ENCODE results near the gene LILRB2.

LILRB2 gene

GRCh38 chr19:54316746-54317107 is 35.8 kb upstream of the LILRB2 start:
- H3K27me3 ChIP-seq (ENCODE audit: control insufficient read depth, insufficient read depth, low read length) = no peaks in the 10 kb centered on the region
- H3K4me3 ChIP-seq (ENCODE audit: low read length) = no peak overlapping the region
- H3K4me1 ChIP-seq (ENCODE audit: control insufficient read depth, insufficient read depth, low read length) = no peaks in the 10 kb centered on the region
- H3K9ac ChIP-seq (ENCODE audit: low read length) = no peak overlapping the region
- no peak overlapping the region for H3K27ac ChIP-seq (ENCODE audit: low read depth, low read length)
- H3K36me3 ChIP-seq (ENCODE audit: control insufficient read depth, insufficient read depth, low read length) = no peaks in the 10 kb centered on the region

- Histone ChIP-seq H3K4me3 (ENCODE audit: low read length) (no peak overlapping the region), H3K27me3 (ENCODE audit: control insufficient read depth, insufficient read depth, low read length) (no peaks in the 10 kb centered on the region), H3K9ac (ENCODE audit: low read length) (no peak overlapping the region), H3K36me3 (ENCODE audit: control insufficient read depth, insufficient read depth, low read length) (no peaks in the 10 kb centered on the region), H3K4me1 (ENCODE audit: control insufficient read depth, insufficient read depth, low read length) (no peaks in the 10 kb centered on the region), H3K27ac (ENCODE audit: low read depth, low read length) (no peak overlapping the region)
Measured at GRCh38 chr19:54315956-54316355, 35.0 kb upstream of the LILRB2 start.

GRCh38 chr19:54312436-54313377 is 31.8 kb upstream of the LILRB2 start, which contains the start of gene LILRA5:
Gene LILRA5, minus strand, starts transcription at chr19:54313166. Its CDS starts 147 bp downstream, at chr19:54313019.
- Histone ChIP-seq H3K4me3 (ENCODE audit: low read length) (no peak within 1 kb of the TSS), H3K4me1 (ENCODE audit: control insufficient read depth, insufficient read depth, low read length) (no peaks in the 10 kb centered on the region), H3K36me3 (ENCODE audit: control insufficient read depth, insufficient read depth, low read length) (no peaks in the 10 kb centered on the region), H3K27me3 (ENCODE audit: control insufficient read depth, insufficient read depth, low read length) (no peaks in the 10 kb centered on the region), H3K9ac (ENCODE audit: low read length) (no peak within 1 kb of the TSS), H3K27ac (ENCODE audit: low read depth, low read length) (no peak within 1 kb of the TSS)

GRCh38 chr19:54312011-54312410 is 31.1 kb upstream of the LILRB2 start:
- no peaks in the 10 kb centered on the region for H3K36me3 ChIP-seq (ENCODE audit: control insufficient read depth, insufficient read depth, low read length)
- H3K27me3 ChIP-seq (ENCODE audit: control insufficient read depth, insufficient read depth, low read length) = no peaks in the 10 kb centered on the region
- no peak overlapping the region for H3K4me3 ChIP-seq (ENCODE audit: low read length)
- no peak overlapping the region for H3K9ac ChIP-seq (ENCODE audit: low read length)
- H3K27ac ChIP-seq (ENCODE audit: low read depth, low read length) = no peak overlapping the region
- H3K4me1 ChIP-seq (ENCODE audit: control insufficient read depth, insufficient read depth, low read length) = no peaks in the 10 kb centered on the region

GRCh38 chr19:54311486-54311885 is 30.6 kb upstream of the LILRB2 start:
- Histone ChIP-seq H3K9ac (ENCODE audit: low read length) (no peak overlapping the region), H3K4me1 (ENCODE audit: control insufficient read depth, insufficient read depth, low read length) (no peaks in the 10 kb centered on the region), H3K4me3 (ENCODE audit: low read length) (no peak overlapping the region), H3K36me3 (ENCODE audit: control insufficient read depth, insufficient read depth, low read length) (no peaks in the 10 kb centered on the region), H3K27ac (ENCODE audit: low read depth, low read length) (no peak overlapping the region), H3K27me3 (ENCODE audit: control insufficient read depth, insufficient read depth, low read length) (no peaks in the 10 kb centered on the region)

GRCh38 chr19:54310543-54310942 is 29.6 kb upstream of the LILRB2 start:
- Histone ChIP-seq H3K36me3 (ENCODE audit: control insufficient read depth, insufficient read depth, low read length) (no peaks in the 10 kb centered on the region), H3K27me3 (ENCODE audit: control insufficient read depth, insufficient read depth, low read length) (no peaks in the 10 kb centered on the region), H3K4me1 (ENCODE audit: control insufficient read depth, insufficient read depth, low read length) (no peaks in the 10 kb centered on the region), H3K4me3 (ENCODE audit: low read length) (no peak overlapping the region), H3K27ac (ENCODE audit: low read depth, low read length) (no peak overlapping the region), H3K9ac (ENCODE audit: low read length) (no peak overlapping the region)

- no peaks in the 10 kb centered on the region for H3K27me3 ChIP-seq (ENCODE audit: control insufficient read depth, insufficient read depth, low read length)
Measured at GRCh38 chr19:54309811-54310210, 28.9 kb upstream of the LILRB2 start.

GRCh38 chr19:54307389-54308020 is 26.6 kb upstream of the LILRB2 start:
- H3K4me3 ChIP-seq (ENCODE audit: low read length) = no peak overlapping the region
- H3K4me1 ChIP-seq (ENCODE audit: control insufficient read depth, insufficient read depth, low read length) = no peaks in the 10 kb centered on the region
- no peaks in the 10 kb centered on the region for H3K27me3 ChIP-seq (ENCODE audit: control insufficient read depth, insufficient read depth, low read length)
- no peak overlapping the region for H3K27ac ChIP-seq (ENCODE audit: low read depth, low read length)
- H3K9ac ChIP-seq (ENCODE audit: low read length) = no peak overlapping the region
- H3K36me3 ChIP-seq (ENCODE audit: control insufficient read depth, insufficient read depth, low read length) = no peaks in the 10 kb centered on the region

More at GRCh38 chr19:54309811-54310210, 28.9 kb upstream of the LILRB2 start:
- Histone ChIP-seq H3K36me3 (ENCODE audit: control insufficient read depth, insufficient read depth, low read length) (no peaks in the 10 kb centered on the region), H3K27ac (ENCODE audit: low read depth, low read length) (no peak overlapping the region), H3K9ac (ENCODE audit: low read length) (no peak overlapping the region), H3K4me1 (ENCODE audit: control insufficient read depth, insufficient read depth, low read length) (no peaks in the 10 kb centered on the region), H3K4me3 (ENCODE audit: low read length) (no peak overlapping the region)

GRCh38 chr19:54305141-54305540 is 24.2 kb upstream of the LILRB2 start:
- Histone ChIP-seq H3K36me3 (ENCODE audit: control insufficient read depth, insufficient read depth, low read length) (no peaks in the 10 kb centered on the region), H3K27ac (ENCODE audit: low read depth, low read length) (no peak overlapping the region), H3K4me3 (ENCODE audit: low read length) (no peak overlapping the region), H3K27me3 (ENCODE audit: control insufficient read depth, insufficient read depth, low read length) (no peaks in the 10 kb centered on the region), H3K4me1 (ENCODE audit: control insufficient read depth, insufficient read depth, low read length) (no peaks in the 10 kb centered on the region), H3K9ac (ENCODE audit: low read length) (no peak overlapping the region)

GRCh38 chr19:54302257-54302656 is 21.3 kb upstream of the LILRB2 start:
- Histone ChIP-seq H3K9ac (ENCODE audit: low read length) (no peak overlapping the region), H3K4me3 (ENCODE audit: low read length) (no peak overlapping the region), H3K4me1 (ENCODE audit: control insufficient read depth, insufficient read depth, low read length) (no peaks in the 10 kb centered on the region), H3K27ac (ENCODE audit: low read depth, low read length) (no peak overlapping the region), H3K27me3 (ENCODE audit: control insufficient read depth, insufficient read depth, low read length) (no peaks in the 10 kb centered on the region), H3K36me3 (ENCODE audit: control insufficient read depth, insufficient read depth, low read length) (no peaks in the 10 kb centered on the region)

GRCh38 chr19:54299515-54299914 is 18.6 kb upstream of the LILRB2 start:
- Histone ChIP-seq H3K9ac (ENCODE audit: low read length) (no peak overlapping the region), H3K4me3 (ENCODE audit: low read length) (no peak overlapping the region), H3K36me3 (ENCODE audit: control insufficient read depth, insufficient read depth, low read length) (no peaks in the 10 kb centered on the region), H3K27me3 (ENCODE audit: control insufficient read depth, insufficient read depth, low read length) (no peaks in the 10 kb centered on the region), H3K4me1 (ENCODE audit: control insufficient read depth, insufficient read depth, low read length) (no peaks in the 10 kb centered on the region), H3K27ac (ENCODE audit: low read depth, low read length) (no peak overlapping the region)

GRCh38 chr19:54299126-54299498 is 18.2 kb upstream of the LILRB2 start:
- Histone ChIP-seq H3K27ac (ENCODE audit: low read depth, low read length) (no peak overlapping the region), H3K27me3 (ENCODE audit: control insufficient read depth, insufficient read depth, low read length) (no peaks in the 10 kb centered on the region), H3K36me3 (ENCODE audit: control insufficient read depth, insufficient read depth, low read length) (no peaks in the 10 kb centered on the region), H3K4me1 (ENCODE audit: control insufficient read depth, insufficient read depth, low read length) (no peaks in the 10 kb centered on the region), H3K9ac (ENCODE audit: low read length) (no peak overlapping the region), H3K4me3 (ENCODE audit: low read length) (no peak overlapping the region)
